Stimulated activated CD8-positive, alpha-beta memory T cell treated with anti-CD3 and anti-CD28 coated beads, Interleukin-4, amount 100 ng/mL, for 24 hours (primary cell): Measurements from ENCODE around the gene EMC6.

Experiments
- DNase-seq: peaks from one replicate; pipeline ENCODE4 v3.0.0-alpha.2; 2020; ENCODE audit warnings: low read depth

Gene EMC6

DNA sequence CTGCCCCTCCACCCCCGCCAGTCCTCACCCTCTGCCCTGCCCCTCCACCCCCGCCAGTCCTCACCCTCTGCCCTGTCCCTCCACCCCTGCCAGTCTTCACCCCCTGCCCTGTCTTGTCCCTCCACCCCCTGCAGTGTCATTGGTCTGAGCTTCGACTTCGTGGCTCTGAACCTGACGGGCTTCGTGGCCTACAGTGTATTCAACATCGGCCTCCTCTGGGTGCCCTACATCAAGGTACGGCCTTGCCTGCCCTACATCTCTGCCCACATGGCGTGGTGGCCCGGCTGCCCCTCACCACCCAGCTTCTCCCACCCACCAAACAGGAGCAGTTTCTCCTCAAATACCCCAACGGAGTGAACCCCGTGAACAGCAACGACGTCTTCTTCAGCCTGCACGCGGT, 12.3 kb upstream of the EMC6 start:
- DNase-seq = no peak

DNA sequence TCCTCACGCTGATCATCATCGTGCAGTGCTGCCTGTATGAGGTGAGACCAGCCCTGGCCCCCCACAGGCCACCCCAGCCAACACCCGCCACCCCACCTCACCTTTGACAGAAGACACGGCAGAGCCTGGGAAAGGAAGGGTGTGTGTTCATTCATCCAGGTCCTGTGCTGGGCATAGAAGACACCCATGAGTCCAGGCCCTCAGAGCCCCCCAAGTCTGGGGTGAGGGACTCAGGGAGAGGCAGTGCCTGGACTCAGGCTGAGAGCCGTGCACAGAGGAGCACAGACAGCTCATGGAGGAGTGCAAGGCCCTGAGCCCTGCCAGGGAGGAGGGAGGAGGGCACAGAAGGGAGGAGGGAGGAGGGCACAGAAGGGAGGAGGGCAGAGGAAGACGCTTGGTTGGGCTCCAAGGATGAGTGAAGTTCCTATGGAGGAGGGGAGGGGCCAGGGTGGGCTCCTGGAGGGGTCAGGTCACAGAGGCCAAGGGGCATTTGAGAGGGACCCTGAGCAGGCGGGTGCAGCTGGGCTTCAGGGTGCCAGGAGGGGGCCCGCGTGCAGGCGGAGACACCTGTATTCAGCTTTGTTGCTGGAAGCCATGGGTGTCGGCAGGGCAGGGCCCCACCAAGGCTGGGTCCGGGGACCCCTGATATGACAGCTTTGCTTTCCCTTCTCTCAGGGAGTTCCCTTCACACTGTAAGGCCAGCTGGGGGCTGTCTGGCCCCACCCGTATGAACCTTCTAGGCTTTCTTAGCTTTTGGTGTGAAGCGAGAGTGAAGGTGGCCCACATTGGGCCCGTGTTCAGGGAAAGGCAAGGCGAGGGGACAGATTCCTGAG, 11.6 kb upstream of the EMC6 start:
- no peak for DNase-seq

DNA sequence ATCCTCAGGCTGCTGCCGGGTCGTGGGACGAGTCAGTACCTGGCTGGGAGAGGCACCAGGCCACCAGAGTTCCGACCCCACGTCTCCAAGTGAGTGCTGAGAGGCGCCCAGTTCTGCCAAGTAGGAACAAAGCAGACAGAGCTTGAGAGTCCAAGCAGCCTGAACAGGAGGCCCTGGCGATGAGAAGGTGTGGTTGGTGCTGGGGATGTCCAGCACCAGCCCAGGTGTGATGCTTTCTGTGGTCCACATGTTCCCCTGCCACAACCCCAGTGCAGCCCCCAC, 11.1 kb upstream of the EMC6 start:
- no peak for DNase-seq

DNA sequence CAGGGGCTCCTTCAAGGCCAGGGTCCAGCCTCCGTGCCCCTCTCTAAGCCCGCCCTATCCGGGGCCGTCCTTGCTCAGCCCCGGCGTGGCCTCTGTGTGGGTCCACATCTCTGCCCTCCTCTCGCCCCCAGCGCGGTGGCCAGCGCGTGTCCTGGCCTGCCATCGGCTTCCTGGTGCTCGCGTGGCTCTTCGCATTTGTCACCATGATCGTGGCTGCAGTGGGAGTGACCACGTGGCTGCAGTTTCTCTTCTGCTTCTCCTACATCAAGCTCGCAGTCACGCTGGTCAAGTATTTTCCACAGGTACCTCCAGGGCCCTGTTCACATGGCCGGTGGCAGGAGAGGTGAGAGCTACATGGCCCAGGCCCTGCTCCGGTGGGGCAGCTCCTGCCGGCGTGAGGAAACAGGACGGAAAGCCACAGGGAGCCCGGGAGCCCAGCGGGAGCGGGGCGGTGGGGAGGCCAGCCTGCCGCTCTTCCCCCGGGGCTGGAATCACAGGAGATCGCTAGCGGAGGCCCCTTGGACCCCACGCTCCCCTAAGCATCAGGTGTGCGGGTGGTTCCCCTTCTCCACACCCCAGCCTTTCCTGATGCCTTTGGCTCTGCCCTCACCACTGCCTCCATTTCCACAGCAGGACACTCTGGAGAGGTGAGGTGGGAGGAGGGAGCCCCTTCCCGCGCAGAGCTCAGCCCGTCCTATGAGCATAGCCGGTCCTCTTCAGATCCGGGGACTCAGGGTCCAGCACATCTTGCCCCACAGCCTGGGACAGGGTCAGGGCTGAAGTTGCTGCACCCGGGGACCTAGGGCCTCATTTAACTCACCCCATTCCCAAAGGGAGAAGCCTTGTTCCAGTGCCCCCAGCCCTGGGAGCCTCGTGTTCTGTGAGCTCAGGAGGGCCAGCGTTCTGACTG, 10.5 kb upstream of the EMC6 start:
- DNase-seq = no peak

DNA sequence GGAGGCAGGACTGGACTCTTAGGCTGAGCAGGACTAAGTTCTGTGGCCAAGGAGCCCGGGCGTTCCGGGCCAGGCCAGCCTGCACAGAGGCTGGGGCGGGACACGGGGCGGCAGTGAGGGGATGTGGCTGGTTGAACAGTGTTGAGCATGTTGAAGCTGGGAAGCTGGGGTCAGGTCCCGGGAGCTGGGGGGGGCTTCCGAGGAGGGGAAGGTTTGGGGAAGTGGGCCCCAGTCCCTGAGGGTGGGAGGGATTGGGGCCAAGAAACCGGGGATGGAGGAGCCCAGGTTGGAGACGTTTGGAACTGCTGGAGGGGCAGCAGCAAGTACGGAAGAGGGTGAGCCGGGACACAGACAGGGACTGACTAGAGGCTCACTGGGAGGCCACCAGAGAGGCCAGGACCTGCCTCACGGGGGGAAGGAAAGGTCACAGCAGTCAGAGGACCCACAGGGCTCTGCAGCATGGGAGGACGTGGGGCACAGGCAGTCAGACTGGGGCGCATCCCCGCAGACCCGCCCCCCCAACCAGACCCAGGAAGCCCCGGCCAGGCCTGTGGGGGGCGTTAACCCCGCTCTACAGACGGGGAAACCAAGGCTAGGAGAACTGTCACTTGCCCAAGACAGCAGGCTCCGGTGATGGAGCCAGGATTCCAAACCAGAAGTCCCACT, 9.7 kb upstream of the EMC6 start:
- no peak for DNase-seq

DNA sequence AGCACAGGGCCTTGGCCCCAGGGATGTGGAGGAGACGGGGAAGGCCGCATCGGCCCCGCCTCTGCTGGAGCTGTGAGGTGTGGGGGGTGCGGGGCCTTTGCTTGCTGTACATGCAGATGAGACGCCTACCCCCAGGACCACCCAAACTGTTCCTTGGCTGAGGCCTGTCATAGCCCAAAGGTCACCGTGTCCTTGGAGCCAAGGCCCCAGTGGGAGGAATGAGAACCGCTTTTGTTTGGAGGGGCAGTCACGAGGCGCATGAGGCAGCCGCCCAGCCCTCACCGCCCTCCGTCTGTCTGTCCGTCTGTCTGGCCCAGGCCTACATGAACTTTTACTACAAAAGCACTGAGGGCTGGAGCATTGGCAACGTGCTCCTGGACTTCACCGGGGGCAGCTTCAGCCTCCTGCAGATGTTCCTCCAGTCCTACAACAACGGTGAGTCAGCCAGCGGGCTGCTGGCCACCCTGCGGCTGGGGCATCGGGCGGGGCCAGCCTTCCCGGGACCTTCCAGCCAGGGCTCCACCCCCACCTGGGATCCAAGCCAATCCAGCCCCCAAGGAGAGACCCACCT, 9.0 kb upstream of the EMC6 start:
- DNase-seq = no peak

DNA sequence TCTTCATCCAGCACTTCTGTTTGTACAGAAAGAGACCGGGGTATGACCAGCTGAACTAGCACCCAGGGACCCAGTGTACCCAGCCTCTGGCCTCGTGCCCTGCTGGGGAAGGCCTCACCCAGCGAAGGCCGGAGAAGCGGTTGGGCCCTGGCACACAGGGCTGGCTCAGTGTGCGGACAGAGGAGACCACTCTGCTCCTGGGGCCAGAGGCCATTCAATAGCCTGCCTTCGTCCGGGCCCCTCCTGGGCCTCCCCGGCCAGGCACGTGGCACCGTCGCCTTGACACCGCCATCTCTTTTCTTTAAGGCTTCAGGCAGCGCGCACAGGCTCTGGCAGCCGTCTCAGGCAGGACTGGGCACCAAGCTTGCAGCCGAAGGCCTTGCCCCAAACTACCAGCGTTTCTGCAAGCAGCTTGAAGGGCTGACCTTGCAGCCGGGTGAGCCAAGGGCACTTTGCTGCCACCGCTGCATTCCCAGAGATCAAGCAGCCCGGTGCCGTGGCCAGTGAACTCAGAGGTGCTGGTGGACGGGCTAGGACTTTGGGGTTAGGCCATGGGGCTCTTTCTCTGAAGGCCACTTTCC, 8.2 kb upstream of the EMC6 start:
- DNase-seq = no peak

DNA sequence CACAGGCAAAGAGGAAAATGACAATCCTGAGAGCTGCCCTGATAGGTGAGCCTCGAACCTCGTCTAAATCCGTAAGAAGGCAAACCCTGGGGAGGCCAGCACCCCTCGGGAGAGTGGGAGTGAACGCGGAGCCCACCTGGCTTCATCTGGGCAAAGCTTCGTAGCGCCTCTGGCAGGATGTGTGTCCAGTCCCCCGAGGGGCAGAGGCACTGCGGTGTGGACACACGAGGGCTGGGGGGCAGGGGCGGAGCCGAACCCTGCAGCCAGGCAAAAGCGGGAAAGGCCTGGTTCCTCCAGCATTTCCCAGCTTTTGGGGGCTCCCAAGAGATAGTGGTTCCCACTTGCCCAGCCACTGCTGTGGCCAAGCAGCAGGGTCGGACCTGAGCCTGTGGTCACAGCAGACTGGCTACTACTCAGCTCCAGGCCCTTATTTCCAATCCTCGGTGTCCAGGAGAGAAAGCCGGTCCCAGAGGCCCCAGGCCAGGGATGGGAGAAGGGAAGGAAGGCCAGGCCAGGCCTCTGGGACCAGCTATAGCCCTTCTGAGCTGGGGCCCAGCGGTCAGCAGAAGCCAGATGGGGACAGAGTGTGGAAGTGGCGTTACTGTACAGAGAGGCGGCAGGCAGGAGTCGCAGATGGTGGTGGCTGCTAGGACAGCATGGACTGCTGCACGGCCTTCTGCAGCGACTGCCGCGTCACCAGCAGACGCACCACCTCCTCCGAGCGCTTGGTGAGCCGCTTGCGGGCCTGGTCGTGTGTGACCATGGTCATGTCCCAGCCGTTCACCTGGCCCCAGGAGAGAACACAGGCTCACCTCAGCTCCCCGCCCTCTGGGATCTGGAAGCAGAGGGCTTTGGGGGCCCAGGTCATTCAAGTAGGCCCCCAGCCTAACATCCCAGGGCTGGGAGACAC, 5.3 kb upstream of the EMC6 start:
- no peak for DNase-seq

DNA sequence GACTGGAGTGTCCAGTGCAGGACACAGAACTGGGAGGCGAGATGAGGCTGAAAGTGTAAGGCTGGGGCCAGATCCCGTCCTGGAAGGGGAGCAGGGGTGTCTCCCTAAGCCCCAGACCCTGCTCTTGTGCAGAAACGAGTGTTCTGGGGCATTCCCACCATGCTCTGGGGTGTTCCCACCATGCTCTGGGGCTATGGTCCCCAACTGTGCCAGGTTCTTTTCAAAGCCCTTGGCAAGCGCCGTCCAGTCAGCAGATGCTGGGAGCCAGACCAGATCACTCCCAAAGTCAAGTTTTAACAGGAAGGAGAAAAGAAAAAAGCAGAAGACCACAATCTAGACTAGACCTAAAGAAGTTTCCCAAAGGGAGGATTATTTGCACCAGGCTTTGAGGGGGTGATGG, 2.8 kb upstream of the EMC6 start:
- DNase-seq = no peak

DNA sequence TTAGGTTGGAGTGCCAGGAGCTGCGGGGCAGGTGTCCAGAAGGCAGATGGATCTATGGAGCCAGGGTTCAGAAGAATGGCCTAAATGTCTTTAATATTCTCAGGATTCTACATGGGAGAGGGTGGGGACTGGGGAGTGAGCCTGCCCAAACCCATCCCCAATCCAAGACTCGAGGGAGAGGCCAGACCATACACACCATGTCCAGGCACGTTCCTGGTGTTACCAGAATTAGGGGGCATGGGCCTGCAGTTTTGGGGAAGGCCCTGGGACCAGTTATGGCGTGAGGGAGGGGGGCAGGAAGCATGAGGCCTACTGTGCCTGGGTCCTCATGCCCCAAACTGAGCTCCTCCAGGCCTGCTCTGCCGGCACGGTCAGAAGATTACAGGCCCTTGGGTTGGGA, 2.1 kb upstream of the EMC6 start:
- DNase-seq = no peak

DNA sequence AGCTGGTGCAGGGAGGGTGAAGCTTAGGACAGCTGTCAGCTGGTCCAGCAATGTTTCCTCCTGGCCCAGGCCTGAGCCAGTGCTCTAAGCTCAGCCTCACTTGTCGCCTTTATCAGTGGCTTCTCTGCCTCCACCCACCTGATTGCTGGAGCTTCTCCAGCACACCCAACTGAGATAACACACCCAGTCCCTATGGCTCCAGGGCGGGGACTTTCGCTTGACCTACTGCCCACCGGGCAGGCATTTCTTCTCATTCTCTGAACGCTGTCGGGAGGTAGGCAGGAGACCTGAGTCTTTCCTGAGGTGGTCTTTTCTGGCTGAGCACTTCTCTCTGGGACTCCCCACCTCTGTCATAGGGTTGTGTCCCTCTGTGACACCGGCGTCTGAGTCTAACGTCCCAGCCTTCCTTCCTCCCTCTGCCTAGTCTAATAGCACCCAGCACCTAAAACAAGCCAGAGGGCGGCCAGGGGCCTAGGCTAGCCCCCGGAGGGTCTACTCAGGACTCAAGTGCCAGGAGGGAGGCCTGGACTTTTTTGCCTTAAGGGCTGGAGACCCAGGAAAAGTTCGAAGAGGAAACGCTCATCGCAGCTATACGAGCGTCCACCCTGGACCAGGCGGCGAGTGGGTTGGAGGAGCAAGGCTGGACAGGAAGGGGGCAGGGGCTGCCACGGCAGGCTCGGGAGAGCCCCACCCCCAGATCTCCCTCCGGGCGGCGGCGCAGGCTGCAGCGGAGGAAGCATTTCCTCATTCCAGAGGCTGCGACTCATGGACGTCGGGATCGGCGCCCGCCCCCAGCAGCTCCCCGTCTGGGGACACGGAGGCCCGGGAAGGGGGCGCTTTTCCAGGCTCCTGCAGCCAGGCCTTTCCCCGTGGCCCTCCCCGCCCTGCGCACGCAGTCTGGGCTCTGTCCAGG, 990 bp upstream of the EMC6 start:
- no peak for DNase-seq

DNA sequence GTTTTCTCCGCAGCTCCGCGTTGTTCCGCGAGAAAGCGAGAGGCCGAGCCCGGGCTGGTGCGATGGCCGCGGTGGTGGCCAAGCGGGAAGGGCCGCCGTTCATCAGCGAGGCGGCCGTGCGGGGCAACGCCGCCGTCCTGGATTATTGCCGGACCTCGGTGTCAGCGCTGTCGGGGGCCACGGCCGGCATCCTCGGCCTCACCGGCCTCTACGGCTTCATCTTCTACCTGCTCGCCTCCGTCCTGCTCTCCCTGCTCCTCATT, 404 bp downstream of the EMC6 start:
- no peak for DNase-seq

DNA sequence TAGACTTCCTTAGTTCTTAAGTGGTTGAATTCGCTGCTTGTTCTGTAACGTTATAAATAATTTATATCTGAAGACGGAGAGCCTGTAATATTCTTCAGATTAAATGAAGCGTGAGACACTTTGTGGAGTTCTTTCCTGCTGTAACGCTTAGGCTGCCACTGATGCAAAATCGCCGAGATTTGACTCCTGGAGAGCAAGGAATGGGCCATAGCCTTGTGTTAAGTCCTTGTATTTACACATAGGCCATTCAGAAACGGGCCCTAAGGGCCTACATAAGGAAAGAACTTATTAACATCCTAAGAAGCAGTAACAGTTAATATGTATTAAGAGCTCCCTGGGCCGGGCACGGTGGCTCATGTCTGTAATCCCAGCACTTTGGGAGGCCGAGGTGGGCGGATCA, 936 bp downstream of the EMC6 start:
- DNase-seq = no peak

DNA sequence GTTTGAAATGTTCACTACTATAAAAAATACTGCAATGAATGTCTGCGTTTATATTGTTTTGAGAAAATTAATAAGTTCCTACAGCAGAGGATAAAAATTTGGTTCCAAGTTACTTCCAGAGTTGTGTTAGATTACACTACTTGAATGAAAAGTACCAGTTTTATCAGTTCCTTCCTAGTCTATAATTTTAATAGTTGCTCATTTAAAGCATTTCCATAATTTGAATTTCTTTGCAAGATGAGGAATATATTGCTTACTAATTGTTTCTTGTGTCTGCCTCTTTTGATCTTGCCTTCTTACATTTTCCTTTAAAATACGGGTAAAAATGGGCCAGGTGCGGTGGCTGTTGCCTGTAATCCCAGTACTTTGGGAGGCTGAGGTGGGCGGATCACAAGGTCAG, 4.0 kb downstream of the EMC6 start:
- no peak for DNase-seq

DNA sequence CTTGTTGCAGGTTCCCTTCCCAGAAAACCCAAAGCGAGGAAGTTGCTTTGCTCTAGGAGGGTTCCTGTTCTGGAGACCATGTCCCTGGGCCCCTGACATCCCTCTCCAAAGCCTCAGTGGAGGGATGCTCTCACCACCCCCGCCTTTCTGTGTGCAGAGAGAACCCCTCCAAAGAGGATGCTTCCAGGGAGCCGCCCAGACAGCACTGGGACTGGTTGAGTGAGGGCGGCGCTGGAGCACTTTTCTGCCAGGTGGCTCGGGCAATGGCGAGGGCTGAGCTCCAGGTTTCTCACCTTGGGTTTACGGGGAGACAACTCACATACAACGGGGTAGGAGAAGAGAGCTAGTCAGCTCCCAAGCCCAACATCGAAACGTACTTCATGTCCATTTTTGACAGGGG, 7.3 kb downstream of the EMC6 start:
- no peak for DNase-seq

DNA sequence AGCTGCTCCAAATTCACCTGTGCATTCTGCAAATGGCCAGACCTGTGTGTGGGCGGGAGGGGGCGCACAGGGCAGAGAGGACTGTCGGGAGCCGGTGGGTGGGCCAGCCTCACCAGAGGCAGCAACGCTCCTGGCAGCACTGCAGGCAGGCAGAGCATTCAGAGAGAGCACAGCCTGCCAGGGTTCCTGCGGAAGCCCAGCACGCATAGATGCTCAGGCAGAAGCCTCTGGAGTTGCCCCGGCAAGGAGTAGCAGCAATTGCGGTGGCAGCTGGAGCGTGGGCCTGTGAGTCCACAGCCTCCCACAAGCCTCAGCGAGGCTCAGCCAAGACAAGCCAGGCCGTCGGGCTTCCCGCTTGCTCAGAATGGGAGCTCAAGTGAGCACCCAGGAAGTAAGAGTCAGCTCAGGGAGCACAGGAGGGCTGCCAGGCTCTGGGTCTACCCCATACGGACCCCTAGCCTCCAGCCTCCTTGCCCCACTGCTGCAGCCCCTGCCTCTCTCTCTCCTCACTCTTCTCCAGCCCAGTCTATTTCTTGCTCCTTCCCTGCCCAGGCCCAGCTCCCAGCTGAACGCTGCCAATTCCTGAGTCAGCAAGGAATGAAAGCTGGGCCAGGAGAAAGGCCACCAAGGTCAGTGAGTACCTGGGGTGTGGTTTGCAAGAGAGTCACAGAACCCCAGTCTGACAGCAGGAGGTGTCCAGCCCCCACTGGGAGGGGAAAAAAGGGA, 9.6 kb downstream of the EMC6 start:
- no peak for DNase-seq

DNA sequence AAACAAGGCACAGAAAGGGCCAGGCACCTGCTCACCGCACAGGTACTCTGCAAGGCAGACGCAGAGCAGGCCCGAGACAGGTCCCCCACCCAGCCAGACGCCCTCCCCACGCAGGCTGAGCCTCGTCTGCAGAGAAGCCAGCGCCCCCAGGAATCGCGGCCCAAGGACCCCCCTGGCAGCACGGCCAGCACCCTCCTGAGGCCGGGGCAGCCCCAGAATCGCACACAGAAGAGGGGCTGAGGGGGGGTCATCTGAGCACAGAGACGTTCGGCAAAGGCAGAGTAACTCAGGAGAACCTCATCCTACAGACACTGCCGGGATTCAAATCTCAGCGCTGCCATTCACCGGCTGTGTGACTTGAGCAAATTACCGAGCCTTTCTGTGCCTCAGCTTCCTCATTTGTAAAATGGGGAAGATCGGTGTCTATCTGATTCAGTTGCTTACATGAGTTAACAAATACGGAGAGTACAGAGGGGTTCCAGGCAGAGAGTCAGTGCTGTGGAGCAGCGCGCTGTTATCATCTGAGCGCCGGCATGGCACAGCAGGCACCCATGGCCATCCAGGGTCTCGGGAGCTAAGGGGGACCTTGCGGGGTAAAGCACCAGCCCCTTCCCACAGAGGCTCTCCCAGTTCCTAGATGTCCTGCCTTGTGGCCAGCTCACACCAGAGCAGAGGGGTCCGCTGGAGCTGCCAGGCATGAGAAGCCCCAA, 10.4 kb downstream of the EMC6 start:
- no peak for DNase-seq

DNA sequence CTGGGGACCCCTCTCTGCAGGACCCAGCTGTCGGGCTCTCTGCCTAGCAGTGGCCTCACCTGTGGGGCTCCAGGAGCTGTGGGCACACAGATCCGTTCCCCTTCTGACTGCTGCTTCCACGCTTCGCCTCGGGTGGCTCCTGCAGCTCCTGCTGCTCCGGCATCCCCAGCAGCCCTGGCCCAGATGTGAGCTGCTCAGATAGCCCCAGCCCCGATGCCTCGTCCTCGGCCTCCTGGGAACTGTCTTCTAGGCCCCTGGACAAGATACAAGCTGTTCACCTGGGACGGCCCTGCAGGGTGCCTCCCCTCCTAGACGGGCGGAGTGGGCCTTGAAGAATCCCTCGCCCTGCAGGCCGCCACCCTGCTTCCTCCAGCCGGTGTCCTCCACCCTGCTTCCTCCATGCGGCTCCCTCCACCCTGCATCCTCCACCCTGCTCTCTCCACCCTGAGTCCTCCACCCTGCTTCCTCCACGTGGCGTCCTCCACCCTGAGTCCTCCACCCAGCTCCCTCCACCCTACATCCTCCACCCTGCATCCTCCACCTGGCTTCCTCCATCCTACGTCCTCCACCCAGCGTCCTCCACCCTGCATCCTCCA, 11.0 kb downstream of the EMC6 start:
- DNase-seq = no peak

DNA sequence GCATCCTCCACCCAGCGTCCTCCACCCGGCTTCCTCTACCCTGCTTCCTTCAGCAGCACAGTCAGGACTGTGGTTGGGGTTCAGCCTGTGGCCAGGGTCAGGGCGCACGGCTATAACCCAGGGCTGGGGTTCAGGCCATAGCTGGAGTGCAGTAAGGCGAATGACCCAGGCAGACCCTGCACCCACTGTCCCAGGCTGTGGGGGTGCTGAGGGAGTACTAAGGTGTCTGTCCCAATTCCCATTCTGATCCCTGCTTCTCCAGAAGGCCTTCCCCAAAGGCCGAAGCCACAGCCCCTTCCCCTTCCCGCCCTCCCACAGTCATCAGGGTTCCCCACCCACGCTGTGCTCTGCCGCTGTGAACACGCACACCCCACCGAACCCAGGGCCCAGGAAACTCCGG, 12.4 kb downstream of the EMC6 start:
- DNase-seq = no peak
